Endothelial cell of umbilical vein (primary cell): ENCODE results near the gene KAZN.

Experiments
- POLR2A ChIP-seq: IDR thresholded peaks from 2 replicates; pipeline ENCODE4 v1.6.1; 2012; ENCODE audit warnings: low read depth, mild to moderate bottlenecking, control low read depth, low read length
- TF ChIP-seq, protein P1 (sequence below), 2 donors: IDR thresholded peaks; 1 replicate in 1 of 2; 2 replicates in 1 of 2; pipeline ENCODE4 v1.5.1; 2011; ENCODE audit warnings: low read length in 2 of 2, mild to moderate bottlenecking in 2 of 2, moderate library complexity in 2 of 2, control low read depth in 1 of 2, inconsistent platforms in 1 of 2, low read depth in 1 of 2; ENCODE audit not compliant: insufficient read depth in 1 of 2; ENCODE audit errors: extremely low read depth in 1 of 2

DNA sequence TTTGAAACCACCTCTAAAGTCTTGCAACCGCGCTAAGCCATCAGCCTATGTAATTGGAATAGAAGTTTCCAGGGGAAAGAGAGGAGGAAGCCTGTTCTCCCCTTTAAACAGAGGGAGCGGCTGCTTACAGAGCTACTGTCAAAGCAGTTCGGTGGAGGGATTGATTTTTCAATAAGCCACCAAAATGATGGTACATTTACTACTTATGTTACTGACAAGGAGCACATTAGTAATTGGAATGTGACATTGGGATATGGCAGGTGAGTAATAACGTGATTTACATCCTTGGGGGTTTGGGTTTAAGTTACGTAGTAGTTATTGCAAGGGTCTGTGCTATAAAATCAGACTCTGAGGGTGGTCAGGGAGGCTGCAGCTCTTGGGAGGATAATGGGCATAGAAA lies 257.3 kb downstream of the KAZN start:
- TF ChIP-seq, protein P1, sequence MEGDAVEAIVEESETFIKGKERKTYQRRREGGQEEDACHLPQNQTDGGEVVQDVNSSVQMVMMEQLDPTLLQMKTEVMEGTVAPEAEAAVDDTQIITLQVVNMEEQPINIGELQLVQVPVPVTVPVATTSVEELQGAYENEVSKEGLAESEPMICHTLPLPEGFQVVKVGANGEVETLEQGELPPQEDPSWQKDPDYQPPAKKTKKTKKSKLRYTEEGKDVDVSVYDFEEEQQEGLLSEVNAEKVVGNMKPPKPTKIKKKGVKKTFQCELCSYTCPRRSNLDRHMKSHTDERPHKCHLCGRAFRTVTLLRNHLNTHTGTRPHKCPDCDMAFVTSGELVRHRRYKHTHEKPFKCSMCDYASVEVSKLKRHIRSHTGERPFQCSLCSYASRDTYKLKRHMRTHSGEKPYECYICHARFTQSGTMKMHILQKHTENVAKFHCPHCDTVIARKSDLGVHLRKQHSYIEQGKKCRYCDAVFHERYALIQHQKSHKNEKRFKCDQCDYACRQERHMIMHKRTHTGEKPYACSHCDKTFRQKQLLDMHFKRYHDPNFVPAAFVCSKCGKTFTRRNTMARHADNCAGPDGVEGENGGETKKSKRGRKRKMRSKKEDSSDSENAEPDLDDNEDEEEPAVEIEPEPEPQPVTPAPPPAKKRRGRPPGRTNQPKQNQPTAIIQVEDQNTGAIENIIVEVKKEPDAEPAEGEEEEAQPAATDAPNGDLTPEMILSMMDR (IDR thresholded peaks at IDR 0.05; ENCODE audit: extremely low read depth in 1 of 2, insufficient read depth in 1 of 2, low read depth in 1 of 2, low read length in 2 of 2) = no peak
- no peak for TF ChIP-seq POLR2A
